Testis (tissue), 3 donors: ENCODE data around the gene ENTPD1. TPM values are rescaled to one million over a fixed set of nuclear protein-coding genes. Genes with fewer than 3 reads are reported as not detected.

Experiments used
- DNase-seq: peaks from one replicate; pipeline ENCODE4 v3.0.0-alpha.2; 2019
- H3K27ac ChIP-seq, 2 donors: fragments of 200-600 bp; sonication (generic); one replicate each; pipeline ENCODE4 v1.5.1; 2019
- H3K27me3 ChIP-seq: fragments of 200-600 bp; sonication (generic); one replicate; pipeline ENCODE4 v1.5.1; 2019
- H3K36me3 ChIP-seq: fragments of 200-600 bp; sonication (generic); one replicate; pipeline ENCODE4 v1.5.1; 2017; ENCODE audit warnings: low read depth; ENCODE audit errors: missing control alignments
- H3K4me1 ChIP-seq: fragments of 200-600 bp; sonication (generic); one replicate; pipeline ENCODE4 v1.5.1; 2019
- H3K4me3 ChIP-seq, 2 donors: fragments of 200-600 bp; sonication (generic); one replicate each; pipeline ENCODE4 v1.5.1; 2017 to 2019
- H3K9me3 ChIP-seq: fragments of 200-600 bp; sonication (generic); one replicate; pipeline ENCODE4 v1.5.1; 2017
- CTCF ChIP-seq, 3 experiments: fragments of 450-650 bp in 2 of 3; fragments of 200-600 bp in 1 of 3; sonication (generic) in 1 of 3; IDR thresholded peaks; one replicate each; pipeline ENCODE4 v1.5.1; 2016 to 2019; ENCODE audit warnings: antibody characterized with exemption in 3 of 3, mild to moderate bottlenecking in 2 of 3, moderate library complexity in 1 of 3
- POLR2A ChIP-seq: fragments of 450-650 bp; IDR thresholded peaks from one replicate; pipeline ENCODE4 v1.6.1; 2017; ENCODE audit warnings: antibody characterized with exemption, mild to moderate bottlenecking, moderate library complexity
- WGBS, 2 donors: methylation state at CpG; one replicate each; pipeline ENCODE4 v1.1.5; 2018; 5-methylcytosine and 5-hydroxymethylcytosine counted together
- intact Hi-C: fragments of 100-400 bp; cut with DNase I; formaldehyde crosslinking; loops from one replicate; pipeline ENCODE4 v1.15.1; 2023; ENCODE audit warnings: low total_unique reads
- polyA plus RNA-seq: library from polyadenylated mRNA; stranded (reverse); fragments of 350-450 nt; fragmentation: Illumina TruSeq; extraction: RNeasy Lipid Tissue Mini Kit (QIAGEN cat#74804); gene quantifications from one replicate; pipeline ENCODE4 v1.2.3, GENCODE V29; 2014; ENCODE audit warnings: low read depth, low replicate concordance; ENCODE audit not compliant: insufficient read depth
- total RNA-seq, 2 donors: library from RNA; depleted of rRNA; stranded (reverse); fragments of >200 nt; gene quantifications; one replicate each; pipeline ENCODE4 v1.2.3, GENCODE V29; 2016

ENTPD1 gene
- total and polyA plus RNA-seq, 3 donors from 2014 or later, result 9.8 to 12.7 (median 11.3) TPM

GRCh38 chr10:95845411-95845810 lies 89.4 kb downstream of the ENTPD1 start:
- H3K27me3 ChIP-seq, result no peaks in the 10 kb centered on the region
- no peaks in the 10 kb centered on the region for H3K4me1 ChIP-seq
- 60 to 72% methylated on average over 3 of the region's 3 CpGs for WGBS, 2 donors
- DNase-seq, result no peak
- H3K36me3 ChIP-seq, result no peaks in the 10 kb centered on the region
- no peak overlapping the region for H3K4me3 ChIP-seq
- intact Hi-C loops, result no loop called here
- H3K27ac ChIP-seq, result no peak overlapping the region
- H3K9me3 ChIP-seq, result no peaks in the 10 kb centered on the region
- TF ChIP-seq CTCF (IDR thresholded peaks at IDR 0.05), result no peak
- no peak for TF ChIP-seq POLR2A

- intact Hi-C loops, result no loop called here
- TF ChIP-seq CTCF (IDR thresholded peaks at IDR 0.05) (no peak), POLR2A (no peak)
- Histone ChIP-seq H3K4me1 (no peaks in the 10 kb centered on the region), H3K27me3 (no peaks in the 10 kb centered on the region), H3K36me3 (no peaks in the 10 kb centered on the region), H3K4me3 (no peak overlapping the region), H3K27ac (no peak overlapping the region), H3K9me3 (no peaks in the 10 kb centered on the region)
- no peak for DNase-seq
Observed at GRCh38 chr10:95847007-95847406, 91.0 kb downstream of the ENTPD1 start.

DNA sequence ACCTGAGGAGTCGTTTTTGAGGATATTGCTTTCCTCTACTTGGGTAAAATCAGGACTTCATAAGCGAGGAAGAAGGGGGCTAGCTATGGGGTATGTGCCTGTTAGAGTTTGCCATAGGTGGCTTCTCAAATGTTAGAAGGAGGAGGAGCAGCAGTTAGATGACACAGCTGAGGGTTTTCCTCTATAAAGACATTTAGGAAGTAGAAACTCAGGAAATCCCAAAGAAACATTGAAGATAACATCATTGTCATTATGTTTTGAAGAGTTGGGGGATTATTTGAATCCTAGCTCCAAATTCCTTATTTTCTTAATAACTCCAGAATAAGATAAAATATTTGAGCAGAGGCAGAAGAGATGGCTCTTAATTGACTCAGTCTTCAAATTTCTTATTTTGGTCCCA lies 92.9 kb downstream of the ENTPD1 start:
- no peak overlapping the region for H3K4me3 ChIP-seq
- no peaks in the 10 kb centered on the region for H3K9me3 ChIP-seq
- H3K27me3 ChIP-seq, result no peaks in the 10 kb centered on the region
- no peaks in the 10 kb centered on the region for H3K36me3 ChIP-seq
- H3K27ac ChIP-seq, result no peak overlapping the region
- intact Hi-C loops, result no loop called here
- TF ChIP-seq POLR2A, result no peak
- no peak for TF ChIP-seq CTCF (IDR thresholded peaks at IDR 0.05)
- no peak for DNase-seq
- H3K4me1 ChIP-seq, result no peaks in the 10 kb centered on the region
- 79 to 82% methylated on average over 2 of the region's 2 CpGs for WGBS, 2 donors

DNA sequence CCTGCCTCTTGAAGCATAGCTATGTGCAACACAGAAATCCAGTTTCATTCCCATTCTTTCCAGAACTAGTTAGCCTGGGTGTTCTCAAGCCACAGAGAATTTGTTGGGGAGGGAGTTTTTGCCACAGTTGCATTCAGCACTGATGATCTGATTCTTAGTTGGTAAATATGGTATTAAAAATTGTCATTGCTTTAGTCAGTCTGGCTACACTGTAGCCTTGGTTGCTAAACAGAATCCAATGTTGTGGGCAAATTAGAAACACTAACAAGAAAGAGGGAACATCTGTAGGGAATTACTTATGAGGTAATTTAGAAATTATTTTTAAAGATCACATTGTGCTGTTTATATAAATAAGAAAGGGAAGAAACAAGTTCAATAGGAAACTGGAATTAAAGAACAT lies 94.8 kb downstream of the ENTPD1 start:
- DNase-seq, result no peak
- TF ChIP-seq CTCF (IDR thresholded peaks at IDR 0.05), result no peak
- TF ChIP-seq POLR2A, result no peak
- no peaks in the 10 kb centered on the region for H3K4me1 ChIP-seq
- no peaks in the 10 kb centered on the region for H3K27me3 ChIP-seq
- H3K4me3 ChIP-seq, result no peak overlapping the region
- H3K27ac ChIP-seq, result no peak overlapping the region
- no peaks in the 10 kb centered on the region for H3K9me3 ChIP-seq
- no peaks in the 10 kb centered on the region for H3K36me3 ChIP-seq
- intact Hi-C loops, result no loop called here

GRCh38 chr10:95860166-95860940 lies 104.4 kb downstream of the ENTPD1 start:
- 81 to 95% methylated on average over 3 of the region's 3 CpGs for WGBS, 2 donors

More at GRCh38 chr10:95860166-95860940, 104.4 kb downstream of the ENTPD1 start:
- Histone ChIP-seq H3K4me3 (no peak overlapping the region), H3K27ac (no peak overlapping the region), H3K9me3 (no peaks in the 10 kb centered on the region), H3K36me3 (no peaks in the 10 kb centered on the region), H3K4me1 (no peaks in the 10 kb centered on the region), H3K27me3 (no peaks in the 10 kb centered on the region)
- no peak for DNase-seq
- TF ChIP-seq CTCF (IDR thresholded peaks at IDR 0.05) (no peak), POLR2A (no peak)
- intact Hi-C loops, result loop anchor here (10.0 kb wide), 1 partner anchor 166 kb away; the partner anchor contains the start of gene TCTN3
